AG04450 (cell line): Measurements from ENCODE around the gene C10orf71. TPM values are rescaled to one million over a fixed set of nuclear protein-coding genes. Genes with fewer than 3 reads are reported as not detected.

Experiments
- CTCF ChIA-PET: fragments of 300-600, 350-600 bp; formaldehyde crosslinking; extraction: SDS; loops from one replicate; lab custom pipeline; 2022; ENCODE audit warnings: antibody characterized with exemption, inconsistent platforms; lab: Charles Lee
- POLR2A ChIA-PET: fragments of 350-600 bp; formaldehyde crosslinking; extraction: SDS; loops from one replicate; lab custom pipeline; 2021; ENCODE audit warnings: antibody characterized with exemption, inconsistent platforms; lab: Yijun Ruan, JAX
- DNase-seq: peaks from one replicate; pipeline ENCODE4 v3.0.0-alpha.2; 2011; ENCODE audit warnings: low read depth, low spot score
- H3K27ac ChIP-seq: one replicate; pipeline ENCODE4 v1.5.1; 2012; ENCODE audit warnings: low read depth, low read length, control low read depth
- H3K27me3 ChIP-seq: one replicate; pipeline ENCODE4 v1.6.0; 2012; ENCODE audit warnings: low read length; ENCODE audit not compliant: control insufficient read depth, insufficient read depth
- H3K4me3 ChIP-seq: 2 replicates; pipeline ENCODE4 v1.5.1; 2011; ENCODE audit warnings: mild to moderate bottlenecking, low read depth, low read length, control low read depth
- H3K9me3 ChIP-seq: 2 replicates; pipeline ENCODE4 v1.5.1; 2012; ENCODE audit warnings: low read length; ENCODE audit not compliant: control insufficient read depth, insufficient read depth
- polyA plus RNA-seq: library from polyadenylated mRNA; depleted of rRNA; stranded (reverse); fragments of >200 nt; gene quantifications from 2 replicates; pipeline ENCODE4 v1.2.3, GENCODE V29; 2011
- TF ChIP-seq, protein P1 (sequence below): IDR thresholded peaks from 2 replicates; pipeline ENCODE4 v1.5.1; 2011; ENCODE audit warnings: low read depth, low read length, control low read depth, inconsistent platforms

The C10orf71 gene
- polyA plus RNA-seq, 1 experiment: not detected

DNA sequence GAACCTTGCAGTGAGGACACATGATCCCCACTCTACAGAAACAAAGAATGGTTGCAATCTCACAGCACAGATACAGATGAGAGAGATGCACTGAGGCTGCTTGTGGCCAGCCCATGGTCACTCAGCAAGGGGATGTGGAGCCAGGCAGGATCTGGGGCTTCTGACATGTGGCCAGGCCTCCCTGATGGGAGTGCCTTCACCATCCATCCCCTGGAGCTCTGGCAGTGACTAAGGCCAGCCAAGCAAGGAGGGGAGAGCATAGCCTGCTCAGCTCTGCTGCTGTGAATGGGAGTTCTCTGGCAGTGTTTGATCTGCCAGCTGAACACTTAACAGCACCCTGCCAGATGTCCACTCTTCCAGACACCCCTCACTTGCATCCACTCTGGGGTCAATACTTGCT, 19.8 kb downstream of the C10orf71 start:
- CTCF ChIA-PET: no interaction called here
- POLR2A ChIA-PET: no interaction called here
- Histone ChIP-seq H3K4me3 (no peak overlapping the region), H3K9me3 (no peaks in the 10 kb centered on the region), H3K27ac (no peak overlapping the region), H3K27me3 (no peaks in the 10 kb centered on the region)
- TF ChIP-seq, protein P1, sequence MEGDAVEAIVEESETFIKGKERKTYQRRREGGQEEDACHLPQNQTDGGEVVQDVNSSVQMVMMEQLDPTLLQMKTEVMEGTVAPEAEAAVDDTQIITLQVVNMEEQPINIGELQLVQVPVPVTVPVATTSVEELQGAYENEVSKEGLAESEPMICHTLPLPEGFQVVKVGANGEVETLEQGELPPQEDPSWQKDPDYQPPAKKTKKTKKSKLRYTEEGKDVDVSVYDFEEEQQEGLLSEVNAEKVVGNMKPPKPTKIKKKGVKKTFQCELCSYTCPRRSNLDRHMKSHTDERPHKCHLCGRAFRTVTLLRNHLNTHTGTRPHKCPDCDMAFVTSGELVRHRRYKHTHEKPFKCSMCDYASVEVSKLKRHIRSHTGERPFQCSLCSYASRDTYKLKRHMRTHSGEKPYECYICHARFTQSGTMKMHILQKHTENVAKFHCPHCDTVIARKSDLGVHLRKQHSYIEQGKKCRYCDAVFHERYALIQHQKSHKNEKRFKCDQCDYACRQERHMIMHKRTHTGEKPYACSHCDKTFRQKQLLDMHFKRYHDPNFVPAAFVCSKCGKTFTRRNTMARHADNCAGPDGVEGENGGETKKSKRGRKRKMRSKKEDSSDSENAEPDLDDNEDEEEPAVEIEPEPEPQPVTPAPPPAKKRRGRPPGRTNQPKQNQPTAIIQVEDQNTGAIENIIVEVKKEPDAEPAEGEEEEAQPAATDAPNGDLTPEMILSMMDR: no peak
- no peak for DNase-seq

DNA sequence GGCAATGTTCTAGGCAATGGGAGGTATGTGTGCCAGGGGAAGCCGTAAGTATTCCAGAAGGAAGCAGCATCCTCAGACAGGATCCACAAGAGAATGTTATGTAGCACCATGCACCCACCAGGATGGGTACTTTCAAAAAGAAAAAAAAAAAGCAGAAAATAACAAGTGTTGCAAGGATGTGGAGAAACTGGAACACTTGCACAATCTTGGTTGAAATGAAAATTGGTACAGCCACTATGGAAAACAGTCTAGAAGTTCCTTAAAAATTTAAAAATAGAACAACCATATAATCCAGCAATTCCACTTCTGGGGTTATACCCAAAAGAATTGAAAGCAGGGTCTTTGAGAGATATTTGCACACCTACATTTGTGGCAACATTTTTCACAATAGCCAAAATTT, 20.2 kb downstream of the C10orf71 start:
- Histone ChIP-seq H3K9me3 (no peaks in the 10 kb centered on the region), H3K27ac (no peak overlapping the region), H3K4me3 (no peak overlapping the region), H3K27me3 (no peaks in the 10 kb centered on the region)
- TF ChIP-seq, protein P1: no peak
- ChIA-PET POLR2A (no interaction called here), CTCF (no interaction called here)
- DNase-seq: no peak

DNA sequence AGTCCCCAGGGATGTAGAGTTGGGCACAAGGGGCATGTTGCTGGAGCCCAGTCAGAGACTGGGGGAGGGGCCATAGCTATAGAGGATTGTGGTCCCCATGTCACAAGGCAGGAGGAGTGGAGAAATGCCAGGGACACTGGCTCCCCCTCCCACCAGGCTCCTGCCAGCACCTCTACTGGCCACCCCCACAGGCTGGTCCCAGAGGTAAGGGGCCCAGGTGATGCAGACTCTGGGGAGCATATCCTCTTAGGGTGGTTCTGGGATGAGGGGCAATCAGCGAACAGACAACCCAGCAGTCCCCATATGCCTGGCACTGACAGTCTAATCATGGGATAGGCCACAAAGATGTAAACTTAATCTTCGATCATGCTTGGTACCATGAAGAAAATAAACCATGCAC, 21.2 kb downstream of the C10orf71 start:
- Histone ChIP-seq H3K27ac (no peak overlapping the region), H3K27me3 (no peaks in the 10 kb centered on the region), H3K4me3 (no peak overlapping the region), H3K9me3 (no peaks in the 10 kb centered on the region)
- ChIA-PET POLR2A (no interaction called here), CTCF (no interaction called here)
- TF ChIP-seq, protein P1: no peak
- DNase-seq: no peak

DNA sequence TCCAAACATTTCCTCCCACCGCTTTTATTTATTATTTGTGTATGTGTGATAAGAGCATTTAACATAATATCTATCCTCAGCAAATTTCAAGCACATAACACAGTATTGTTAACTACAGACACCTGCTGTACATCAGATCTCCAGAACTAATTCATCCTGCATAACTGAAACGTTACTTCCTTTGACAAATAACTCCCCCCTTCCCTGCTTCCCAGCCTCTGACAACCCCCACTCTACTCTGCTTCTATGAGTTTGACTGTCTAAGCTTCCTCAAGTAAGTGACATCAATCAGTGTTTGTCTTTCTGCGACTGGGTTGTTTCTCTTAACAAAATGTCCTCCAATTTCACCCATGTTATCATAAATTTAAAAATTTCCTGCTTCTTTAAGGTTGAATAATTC, 22.1 kb downstream of the C10orf71 start:
- H3K4me3 ChIP-seq: no peak overlapping the region
- TF ChIP-seq, protein P1: no peak
- H3K9me3 ChIP-seq: no peaks in the 10 kb centered on the region
- POLR2A ChIA-PET: no interaction called here
- DNase-seq: no peak
- CTCF ChIA-PET: interaction anchor here (0.7 kb wide), 1 partner anchor 28 kb away, joined by 3 read pairs; no protein-coding TSS in a partner anchor
- H3K27ac ChIP-seq: no peak overlapping the region
- no peaks in the 10 kb centered on the region for H3K27me3 ChIP-seq

DNA sequence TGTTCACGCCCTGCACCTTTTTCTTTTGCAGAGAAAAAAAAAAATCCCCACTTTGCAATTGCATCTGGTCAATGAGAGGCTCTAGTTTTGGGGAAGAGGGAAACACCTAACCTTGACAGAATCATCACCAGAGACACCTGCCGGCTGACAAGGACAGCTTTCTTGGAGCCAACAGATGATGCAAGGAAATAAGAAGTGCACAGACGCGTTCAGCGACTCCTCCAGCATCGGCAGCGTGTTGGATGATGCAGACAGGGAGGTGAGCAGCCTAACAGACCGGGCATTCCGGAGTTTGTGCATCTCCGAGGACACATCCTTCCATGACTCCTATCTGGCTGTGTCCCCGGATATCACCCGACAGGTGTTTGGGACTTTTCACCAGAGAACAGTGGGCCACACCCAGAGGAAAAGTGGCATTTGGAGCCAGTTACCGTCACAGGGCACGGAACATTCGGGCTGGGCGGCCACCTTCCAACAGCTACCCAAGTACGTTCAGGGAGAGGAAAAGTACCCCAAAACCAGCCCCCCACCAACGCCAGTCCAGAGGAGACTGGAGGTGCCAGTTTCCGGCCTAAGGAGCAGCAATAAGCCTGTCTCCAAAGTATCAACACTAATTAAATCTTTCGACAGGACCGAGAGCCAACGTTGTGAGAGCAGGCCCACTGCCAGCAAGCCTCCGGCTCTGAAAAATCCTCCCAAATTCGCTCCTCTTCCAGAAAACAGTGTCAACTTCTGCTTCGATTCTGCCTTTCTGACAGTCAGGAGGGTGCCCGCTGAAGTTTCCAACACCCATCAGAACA, 23.6 kb downstream of the C10orf71 start:
- POLR2A ChIA-PET: no interaction called here
- Histone ChIP-seq H3K27ac (no peak overlapping the region), H3K9me3 (no peaks in the 10 kb centered on the region; the same call in 1 of the 2 replicates), H3K4me3 (no peak overlapping the region), H3K27me3 (no peaks in the 10 kb centered on the region)
- no peak for DNase-seq
- TF ChIP-seq, protein P1: no peak
- CTCF ChIA-PET: no interaction called here
